C4-2B (cell line): ENCODE results near the gene UBC.

Source experiments
- H3K27ac ChIP-seq: fragments of 450-650 bp; 2 replicates; pipeline ENCODE4 v1.5.1; 2017
- ZFX ChIP-seq: fragments of 450-650 bp; IDR thresholded peaks from 2 replicates; pipeline ENCODE4 v1.6.1; 2017
- TF ChIP-seq, protein P1 (sequence below): fragments of 450-650 bp; conservative IDR thresholded peaks from 2 replicates; pipeline ENCODE4 v1.5.1; 2017; ENCODE audit warnings: mild to moderate bottlenecking

The UBC gene

DNA sequence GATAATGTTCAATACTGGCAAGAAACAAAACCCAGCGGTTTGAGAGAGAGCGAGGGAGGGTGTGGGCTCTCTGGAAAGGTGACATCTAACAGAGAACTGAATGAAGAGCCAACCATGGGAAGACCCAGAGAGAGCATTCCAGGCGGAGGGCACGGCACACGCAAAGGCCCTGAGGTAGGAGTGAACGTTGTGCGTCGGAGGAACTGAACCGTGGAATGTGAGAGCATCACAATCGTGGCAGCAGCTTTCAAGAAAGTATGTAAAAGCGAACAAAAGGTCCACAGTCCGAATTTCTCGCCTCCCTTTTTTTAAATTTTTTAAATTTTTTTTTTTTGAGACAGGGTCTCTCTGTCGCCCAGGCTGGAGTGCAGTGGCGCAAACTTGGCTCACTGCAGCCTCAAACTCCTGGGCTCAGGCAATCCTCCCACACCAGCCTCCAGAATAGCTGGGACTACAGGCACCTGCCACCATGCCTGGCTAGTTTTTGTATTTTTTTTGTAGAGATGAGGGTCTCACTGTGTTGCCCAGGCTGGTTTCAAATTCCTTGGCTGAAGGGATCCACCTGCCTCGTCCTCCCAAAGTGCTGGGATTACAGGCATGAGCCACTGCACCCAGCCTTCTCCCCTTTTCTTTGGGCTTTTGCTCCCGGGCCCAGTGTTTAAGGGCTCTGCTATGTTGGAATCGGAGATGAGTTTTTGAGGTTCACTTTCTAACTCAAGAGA is 35.5 kb downstream of the UBC start:
- no peak overlapping the region for H3K27ac ChIP-seq
- TF ChIP-seq, protein P1, sequence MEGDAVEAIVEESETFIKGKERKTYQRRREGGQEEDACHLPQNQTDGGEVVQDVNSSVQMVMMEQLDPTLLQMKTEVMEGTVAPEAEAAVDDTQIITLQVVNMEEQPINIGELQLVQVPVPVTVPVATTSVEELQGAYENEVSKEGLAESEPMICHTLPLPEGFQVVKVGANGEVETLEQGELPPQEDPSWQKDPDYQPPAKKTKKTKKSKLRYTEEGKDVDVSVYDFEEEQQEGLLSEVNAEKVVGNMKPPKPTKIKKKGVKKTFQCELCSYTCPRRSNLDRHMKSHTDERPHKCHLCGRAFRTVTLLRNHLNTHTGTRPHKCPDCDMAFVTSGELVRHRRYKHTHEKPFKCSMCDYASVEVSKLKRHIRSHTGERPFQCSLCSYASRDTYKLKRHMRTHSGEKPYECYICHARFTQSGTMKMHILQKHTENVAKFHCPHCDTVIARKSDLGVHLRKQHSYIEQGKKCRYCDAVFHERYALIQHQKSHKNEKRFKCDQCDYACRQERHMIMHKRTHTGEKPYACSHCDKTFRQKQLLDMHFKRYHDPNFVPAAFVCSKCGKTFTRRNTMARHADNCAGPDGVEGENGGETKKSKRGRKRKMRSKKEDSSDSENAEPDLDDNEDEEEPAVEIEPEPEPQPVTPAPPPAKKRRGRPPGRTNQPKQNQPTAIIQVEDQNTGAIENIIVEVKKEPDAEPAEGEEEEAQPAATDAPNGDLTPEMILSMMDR = no peak
- TF ChIP-seq ZFX = no peak

DNA sequence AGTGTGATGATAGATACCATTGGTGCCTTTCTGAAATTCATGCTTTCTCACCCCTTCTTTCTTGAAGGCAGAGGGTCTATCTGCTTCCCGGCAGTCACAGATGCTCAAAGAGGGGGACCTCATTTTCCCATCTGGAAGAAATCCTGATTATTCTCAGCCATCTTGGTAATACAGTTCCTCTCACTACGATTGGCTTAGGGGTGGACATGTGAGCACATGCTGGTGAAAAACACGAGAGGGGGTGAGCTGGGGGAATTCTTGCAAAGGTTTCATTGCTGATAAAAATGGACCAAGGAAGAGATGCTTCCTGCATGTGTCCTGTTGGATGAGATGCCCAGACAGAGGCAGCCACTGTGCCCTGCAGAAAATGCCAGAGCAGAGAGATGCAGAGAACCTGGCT is 37.0 kb downstream of the UBC start:
- H3K27ac ChIP-seq = no peak overlapping the region
- no peak for TF ChIP-seq ZFX
- TF ChIP-seq, protein P1 = no peak

DNA sequence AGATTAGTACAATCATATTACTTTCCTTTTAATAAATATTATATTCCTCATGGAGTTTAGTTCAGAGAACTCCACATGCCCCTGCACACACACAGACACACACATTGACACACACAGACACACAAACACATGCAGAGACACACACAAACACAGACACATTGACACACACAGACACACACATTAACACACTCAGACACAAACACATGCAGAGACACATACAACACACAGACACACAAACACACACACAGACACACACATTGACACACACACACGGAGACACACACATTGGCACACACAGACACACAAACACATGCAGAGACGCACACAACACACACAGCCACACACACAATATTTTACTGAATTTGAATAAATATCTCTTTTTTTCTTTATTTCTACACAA is 38.3 kb downstream of the UBC start:
- TF ChIP-seq ZFX = no peak
- TF ChIP-seq, protein P1 = no peak
- no peak overlapping the region for H3K27ac ChIP-seq

DNA sequence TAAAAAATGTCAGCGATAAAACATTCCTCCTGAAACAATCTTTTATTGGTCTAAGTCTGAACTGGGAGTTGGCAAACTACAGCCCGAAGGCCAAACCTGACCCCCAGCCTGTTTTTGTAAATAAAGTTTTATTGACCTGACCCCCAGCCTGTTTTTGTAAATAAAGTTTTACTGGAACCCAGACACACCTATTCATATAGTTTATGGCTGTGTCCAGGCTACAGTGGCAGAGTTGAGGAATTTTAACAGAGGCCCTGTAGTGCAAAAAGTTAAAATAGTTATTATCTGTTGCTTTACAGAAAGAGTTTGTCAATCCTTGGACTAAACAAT is 38.7 kb downstream of the UBC start:
- TF ChIP-seq, protein P1 = no peak
- no peak for TF ChIP-seq ZFX
- H3K27ac ChIP-seq = no peak overlapping the region

DNA sequence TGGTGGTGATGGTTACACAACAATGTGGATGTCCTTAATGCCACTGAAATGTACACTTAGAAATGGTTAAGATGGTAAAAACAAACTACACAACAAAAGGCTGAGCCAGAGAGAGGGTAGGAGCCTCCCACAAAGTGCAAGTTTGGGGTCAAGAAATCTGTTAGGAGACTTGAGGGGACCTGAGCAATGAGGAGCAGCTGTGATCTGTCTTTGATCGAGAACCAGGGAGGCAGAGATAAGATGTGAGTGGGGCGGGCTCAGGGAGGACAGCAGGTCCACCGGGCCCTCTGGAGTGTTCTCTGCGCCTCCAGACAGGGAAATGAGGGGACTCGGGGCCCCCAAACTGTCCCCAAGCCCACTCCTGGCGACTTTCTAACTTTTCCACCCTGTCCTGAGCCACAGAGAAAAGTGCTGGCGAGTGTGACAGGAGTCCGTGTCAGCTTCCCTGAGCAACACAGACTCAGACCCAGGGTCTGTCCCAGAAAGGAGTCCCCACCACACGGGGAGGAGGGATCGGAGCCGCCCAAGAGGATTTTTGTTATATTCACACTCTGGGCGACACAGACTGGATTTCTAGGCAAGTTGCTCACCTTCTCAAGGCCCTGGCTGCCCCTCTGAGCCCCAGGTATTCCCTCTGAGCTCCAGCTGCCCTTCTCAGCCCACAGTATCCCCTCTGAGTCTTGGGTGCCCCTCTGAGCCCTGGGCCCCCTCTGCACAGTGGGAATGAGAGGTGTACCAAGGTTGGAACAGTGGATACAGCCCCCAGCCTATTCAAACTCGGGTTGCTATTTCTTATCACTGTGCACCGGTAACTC is 39.3 kb downstream of the UBC start:
- TF ChIP-seq, protein P1 = no peak
- no peak for TF ChIP-seq ZFX
- H3K27ac ChIP-seq = no peak overlapping the region

DNA sequence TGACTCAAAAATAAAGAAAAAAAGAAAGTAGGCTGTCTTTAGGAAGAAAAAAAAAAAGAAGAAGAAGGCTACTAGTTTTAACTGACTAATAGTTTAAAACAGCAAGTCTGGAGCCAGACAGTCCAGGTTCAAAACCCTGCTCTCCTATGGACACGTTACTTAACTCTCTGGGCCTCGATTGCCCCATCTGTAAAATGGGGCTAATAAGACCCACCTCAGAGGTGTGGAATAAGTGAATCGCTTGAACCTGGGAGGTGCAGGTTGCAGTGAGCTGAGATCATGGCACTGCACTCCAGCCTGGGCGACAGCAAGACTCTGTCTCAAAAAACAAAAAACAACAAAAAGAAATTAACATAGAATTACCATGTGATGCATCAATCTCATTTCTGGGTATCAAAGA is 40.3 kb downstream of the UBC start:
- TF ChIP-seq, protein P1 = no peak
- TF ChIP-seq ZFX = no peak
- H3K27ac ChIP-seq = no peak overlapping the region

DNA sequence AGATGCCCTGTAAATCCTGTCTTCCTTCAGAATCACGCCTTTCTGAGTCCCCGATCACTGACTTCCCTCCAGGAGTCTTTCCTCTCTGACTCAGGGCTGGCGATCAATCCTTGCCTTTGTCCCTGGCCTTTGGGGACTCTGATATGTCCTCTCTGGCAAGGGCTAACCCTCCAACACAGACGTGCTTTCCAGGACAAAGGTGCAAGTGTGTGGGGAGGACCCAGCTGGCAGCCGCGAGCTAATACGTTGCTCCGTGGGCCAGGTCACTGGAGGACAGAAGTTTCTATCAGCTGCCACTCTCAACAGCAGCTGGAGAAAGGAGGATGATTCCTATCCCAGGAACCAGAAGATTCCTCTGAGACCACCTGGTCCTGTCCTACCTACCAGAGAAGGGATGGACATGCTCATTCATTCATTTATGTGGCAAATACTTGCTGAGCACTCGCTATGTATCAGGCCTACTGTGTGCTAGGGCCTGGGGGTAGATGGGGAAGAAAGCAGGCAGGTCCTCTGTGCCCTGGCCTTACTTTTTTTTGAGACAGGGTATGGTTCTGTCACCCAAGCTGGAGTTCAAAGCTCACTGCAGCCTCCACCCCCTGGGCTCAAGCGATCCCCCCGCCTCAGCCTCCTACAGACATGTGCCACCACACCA is 42.3 kb downstream of the UBC start:
- no peak for TF ChIP-seq ZFX
- TF ChIP-seq, protein P1 = no peak

More for the DNA sequence above, 42.3 kb downstream of the UBC start:
- H3K27ac ChIP-seq = no peak overlapping the region
